Kidney (tissue), 14 donors: ENCODE measurements around the gene KPNA1. TPM values are rescaled to one million over a fixed set of nuclear protein-coding genes. Genes with fewer than 3 reads are reported as not detected.

ENCODE experiments used
- DNase-seq, 5 donors: peaks; one replicate each; pipeline ENCODE4 v3.0.0-alpha.2; 2013 to 2020
- FAIRE-seq: peaks from 2 replicates; lab custom pipeline; 2012; peaks lifted over from hg19 to GRCh38; lab: Jason Lieb, UNC
- H3K27ac ChIP-seq, 2 donors: one replicate each; pipeline ENCODE4 v1.7.0; 2013; ENCODE audit warnings: low read depth in 2 of 2, low read length in 2 of 2, inconsistent platforms in 1 of 2
- H3K27me3 ChIP-seq: one replicate; pipeline ENCODE4 v1.7.1; 2013; ENCODE audit warnings: low read length, inconsistent platforms; ENCODE audit not compliant: control insufficient read depth, insufficient read depth
- H3K36me3 ChIP-seq, 3 donors: one replicate each; pipeline versions ENCODE4 v1.7.0 to v1.7.1; 2013; ENCODE audit warnings: low read length in 3 of 3, control low read depth in 1 of 3, inconsistent platforms in 1 of 3; ENCODE audit not compliant: insufficient read depth in 3 of 3, control insufficient read depth in 2 of 3
- H3K4me1 ChIP-seq, 3 donors: one replicate each; pipeline versions ENCODE4 v1.7.0 to v1.7.1; 2013; ENCODE audit warnings: low read length in 3 of 3, inconsistent platforms in 1 of 3, low read depth in 1 of 3; ENCODE audit not compliant: control insufficient read depth in 2 of 3, insufficient read depth in 2 of 3
- H3K4me3 ChIP-seq, 3 donors: one replicate each; pipeline versions ENCODE4 v1.7.0 to v1.8.1; 2013; ENCODE audit warnings: low read length in 3 of 3, control low read depth in 1 of 3, inconsistent platforms in 1 of 3
- H3K9ac ChIP-seq, 3 donors: one replicate each; pipeline versions ENCODE4 v1.7.0 to v1.7.1; 2013; ENCODE audit warnings: low read length in 3 of 3, control low read depth in 1 of 3, inconsistent platforms in 1 of 3
- H3K9me3 ChIP-seq, 3 donors: one replicate each; pipeline versions ENCODE4 v1.7.0 to v1.7.1; 2013; ENCODE audit warnings: low read length in 3 of 3, control low read depth in 1 of 3, inconsistent platforms in 1 of 3; ENCODE audit not compliant: control insufficient read depth in 2 of 3, insufficient read depth in 1 of 3
- intact Hi-C: fragments of 100-400 bp; cut with DNase I; formaldehyde crosslinking; loops from one replicate; pipeline ENCODE4 v1.11.1; 2022
- polyA plus RNA-seq: library from polyadenylated mRNA; stranded (reverse); fragments of 350-450 nt; fragmentation: Illumina TruSeq; extraction: RNeasy Lipid Tissue Mini Kit (QIAGEN cat#74804); gene quantifications from one replicate; pipeline ENCODE4 v1.2.3, GENCODE V29; 2014; ENCODE audit warnings: low read depth, low replicate concordance; ENCODE audit not compliant: insufficient read depth
- total RNA-seq: library from RNA; stranded (reverse); fragmentation: NEBNext Ultra II Directional; extraction: Animal tissue kit (Norgen Biotek cat#: 25700); gene quantifications from one replicate; pipeline ENCODE4 v1.2.1, GENCODE V29; 2021
- TF ChIP-seq, protein P1 (sequence below): IDR thresholded peaks from 3 replicates; pipeline ENCODE4 v1.5.1; 2012; ENCODE audit warnings: mild to moderate bottlenecking, moderate library complexity, borderline replicate concordance; ENCODE audit not compliant: insufficient read depth; ENCODE audit errors: extremely low read depth
- donor health status: control.
- donor health status: control.
- donor health status: control.
- donor health status: control.
- donor health status: control.
- donor health status: DM: yes; HTN: yes; CAD: no.
- donor health status: Normal renal cell carcinoma (clear cell type).

KPNA1 gene
- total and polyA plus RNA-seq, 2 donors from 2014 or later, result 16.8 to 64.5 TPM

DNA sequence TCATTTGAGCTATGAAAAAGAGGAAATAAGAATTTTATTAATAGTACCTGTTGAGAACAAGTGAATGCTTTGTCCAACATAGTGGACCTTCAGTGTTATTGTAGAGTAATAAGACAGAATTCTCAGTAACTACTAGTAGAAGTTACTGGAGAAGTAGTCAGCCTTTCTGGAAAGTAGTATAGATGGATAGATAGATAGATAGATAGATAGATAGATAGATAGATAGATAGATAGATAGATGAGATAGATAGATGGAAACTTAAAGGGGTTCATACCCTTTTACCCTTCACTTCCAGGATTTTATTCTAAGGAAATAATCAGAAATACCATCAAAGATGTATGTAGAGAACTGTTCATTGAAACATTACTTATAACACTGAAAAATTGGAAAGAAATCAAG is 125.5 kb downstream of the KPNA1 start:
- Histone ChIP-seq H3K36me3 (peaks cover 0 to 3% (median 0%) of the 10 kb centered on the region in 3 donors), H3K27me3 (no peaks in the 10 kb centered on the region), H3K9ac (no peak overlapping the region), H3K9me3 (no peaks in the 10 kb centered on the region), H3K27ac (no peak overlapping the region), H3K4me3 (no peak overlapping the region), H3K4me1 (peaks cover 0 to 15% (median 2%) of the 10 kb centered on the region in 3 donors)
- DNase-seq, result no peak
- FAIRE-seq, result no peak
- TF ChIP-seq, protein P1, sequence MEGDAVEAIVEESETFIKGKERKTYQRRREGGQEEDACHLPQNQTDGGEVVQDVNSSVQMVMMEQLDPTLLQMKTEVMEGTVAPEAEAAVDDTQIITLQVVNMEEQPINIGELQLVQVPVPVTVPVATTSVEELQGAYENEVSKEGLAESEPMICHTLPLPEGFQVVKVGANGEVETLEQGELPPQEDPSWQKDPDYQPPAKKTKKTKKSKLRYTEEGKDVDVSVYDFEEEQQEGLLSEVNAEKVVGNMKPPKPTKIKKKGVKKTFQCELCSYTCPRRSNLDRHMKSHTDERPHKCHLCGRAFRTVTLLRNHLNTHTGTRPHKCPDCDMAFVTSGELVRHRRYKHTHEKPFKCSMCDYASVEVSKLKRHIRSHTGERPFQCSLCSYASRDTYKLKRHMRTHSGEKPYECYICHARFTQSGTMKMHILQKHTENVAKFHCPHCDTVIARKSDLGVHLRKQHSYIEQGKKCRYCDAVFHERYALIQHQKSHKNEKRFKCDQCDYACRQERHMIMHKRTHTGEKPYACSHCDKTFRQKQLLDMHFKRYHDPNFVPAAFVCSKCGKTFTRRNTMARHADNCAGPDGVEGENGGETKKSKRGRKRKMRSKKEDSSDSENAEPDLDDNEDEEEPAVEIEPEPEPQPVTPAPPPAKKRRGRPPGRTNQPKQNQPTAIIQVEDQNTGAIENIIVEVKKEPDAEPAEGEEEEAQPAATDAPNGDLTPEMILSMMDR, result no peak
- intact Hi-C loops, result no loop called here

DNA sequence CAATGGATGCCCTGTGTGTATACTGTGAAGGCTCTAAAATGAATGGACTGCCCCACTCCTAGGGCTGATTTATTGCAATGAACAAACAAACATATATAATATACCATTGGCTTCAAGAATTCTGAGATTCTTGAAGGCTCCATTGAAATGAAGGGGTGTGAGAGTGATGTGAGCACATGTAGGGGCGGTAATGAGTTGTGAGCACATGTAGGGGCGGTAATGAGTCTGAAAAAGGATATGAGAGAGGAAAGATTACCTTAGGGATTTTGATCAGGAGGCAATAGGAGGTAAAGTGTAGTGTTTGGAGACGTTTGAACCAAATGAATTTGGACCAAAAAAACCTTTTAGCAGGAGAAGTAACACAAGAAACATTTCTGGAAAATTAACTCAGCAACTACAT is 127.0 kb downstream of the KPNA1 start:
- Histone ChIP-seq H3K36me3 (no peaks in the 10 kb centered on the region), H3K4me3 (no peak overlapping the region), H3K9me3 (no peaks in the 10 kb centered on the region), H3K27me3 (no peaks in the 10 kb centered on the region), H3K4me1 (peaks cover 0 to 15% (median 9%) of the 10 kb centered on the region in 3 donors), H3K9ac (no peak overlapping the region), H3K27ac (no peak overlapping the region)
- intact Hi-C loops, result no loop called here
- DNase-seq, result no peak
- TF ChIP-seq, protein P1, result no peak
- no peak for FAIRE-seq

DNA sequence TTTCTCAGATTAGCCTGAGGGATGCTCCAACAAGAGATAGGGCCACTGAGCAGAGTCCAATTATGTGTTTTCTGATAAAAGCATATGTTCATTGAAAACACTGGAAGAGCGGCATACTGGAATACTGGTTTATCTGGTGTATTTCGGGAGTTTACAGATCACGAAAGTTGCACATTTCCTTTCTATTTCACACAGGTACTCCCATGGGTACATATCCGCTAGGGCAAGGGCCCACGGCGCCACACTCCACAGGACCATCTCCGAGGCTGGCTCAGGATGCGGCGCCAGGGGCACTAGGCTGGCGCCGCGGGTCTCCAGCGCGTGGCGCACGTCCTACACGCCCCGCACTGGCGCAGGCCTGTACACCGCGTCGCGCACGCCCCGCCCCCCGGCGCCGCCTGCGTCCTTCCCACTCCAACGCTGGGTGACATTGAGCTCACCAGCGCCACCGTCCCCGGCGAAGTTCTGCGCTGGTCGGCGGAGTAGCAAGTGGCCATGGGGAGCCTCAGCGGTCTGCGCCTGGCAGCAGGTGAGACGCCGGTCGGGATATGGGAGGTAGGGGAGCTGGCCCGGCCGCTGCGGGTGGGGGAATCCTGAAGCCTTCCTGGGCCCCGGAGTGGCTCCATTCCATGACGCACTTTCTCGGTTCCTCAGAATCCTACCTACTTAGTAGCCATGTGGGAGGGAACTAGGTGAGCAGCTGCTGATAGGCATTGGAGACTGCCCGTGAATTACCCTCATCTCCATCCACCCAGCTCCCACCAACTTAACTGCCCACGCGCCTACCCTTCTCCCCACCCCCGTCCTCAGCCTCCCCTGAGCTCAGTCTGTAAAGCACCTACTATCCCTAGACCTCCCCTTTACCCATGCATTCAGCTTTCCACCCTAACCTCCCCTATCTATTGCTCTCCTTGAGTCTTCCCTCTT is 130.7 kb downstream of the KPNA1 start, which contains the start of gene FAM162A:
FAM162A (plus strand) TSS at position 412 of the 927 bp plus-strand sequence; CDS start at position 496, 84 bp downstream.
- Histone ChIP-seq H3K36me3 (no peaks in the 10 kb centered on the region), H3K27ac (peak within 1 kb of the TSS; percentile 89 to 94), H3K27me3 (no peaks in the 10 kb centered on the region), H3K9me3 (no peaks in the 10 kb centered on the region), H3K4me1 (peaks cover 0 to 12% (median 10%) of the 10 kb centered on the region in 3 donors), H3K9ac (peak within 1 kb of the TSS; percentile 77 to 93 (median 90)), H3K4me3 (peak within 1 kb of the TSS; percentile 82 to 93 (median 84))
- FAIRE-seq (no peak), DNase-seq (peak; percentile 95 to 98 (median 98))
- intact Hi-C loops, result no loop called here
- TF ChIP-seq, protein P1, result peak; percentile 70
